Gastroesophageal sphincter (tissue), 2 donors: Measurements from ENCODE around the gene SHISA9.

Experiments
- EP300 ChIP-seq: sonication (generic); formaldehyde crosslinking; IDR thresholded peaks from one replicate; pipeline ENCODE4 v1.6.1; 2017; ENCODE audit warnings: antibody characterized with exemption, mild to moderate bottlenecking
- POLR2A ChIP-seq, 2 donors: fragments of 450-650 bp; IDR thresholded peaks; one replicate each; pipeline ENCODE4 v1.6.1; 2017; ENCODE audit warnings: antibody characterized with exemption in 2 of 2, mild to moderate bottlenecking in 2 of 2, moderate library complexity in 1 of 2

- TF ChIP-seq POLR2A (IDR thresholded peaks at IDR 0.05) (no peak), EP300 (no peak)
These were observed 305.8 kb downstream of the SHISA9 start for GRCh38 chr16:13207151-13207550.
